ENCODE data around the gene MORN1. TPM values are rescaled to one million over a fixed set of nuclear protein-coding genes. Genes with fewer than 3 reads are reported as not detected.

The MORN1 gene
- total RNA-seq, 1 donor, result 13.4 TPM

GRCh38 chr1:2435091-2435490 is 43.7 kb upstream of the MORN1 start:
- Histone ChIP-seq H3K9me3 (ENCODE audit: low read depth, low read length) (no peaks in the 10 kb centered on the region), H3K27me3 (ENCODE audit: insufficient read depth, low read length) (peaks cover 25% of the 10 kb centered on the region), H3K79me2 (ENCODE audit: insufficient read depth, low read length) (no peaks in the 10 kb centered on the region), H3K4me1 (ENCODE audit: insufficient read depth, low read length) (no peaks in the 10 kb centered on the region), H3K4me3 (ENCODE audit: insufficient read depth, low read length) (no peak overlapping the region), H4K20me1 (ENCODE audit: insufficient read depth, low read length) (no peaks in the 10 kb centered on the region), H2AFZ (ENCODE audit: low read length) (no peak overlapping the region), H3K36me3 (ENCODE audit: insufficient read depth, low read length) (no peaks in the 10 kb centered on the region), H3K27ac (ENCODE audit: low read depth, low read length) (no peak overlapping the region), H3K4me2 (ENCODE audit: insufficient read depth, low read length) (no peak overlapping the region)
- no peak for DNase-seq (ENCODE audit: insufficient read length, low spot score, missing footprints)
- TF ChIP-seq, protein P1, sequence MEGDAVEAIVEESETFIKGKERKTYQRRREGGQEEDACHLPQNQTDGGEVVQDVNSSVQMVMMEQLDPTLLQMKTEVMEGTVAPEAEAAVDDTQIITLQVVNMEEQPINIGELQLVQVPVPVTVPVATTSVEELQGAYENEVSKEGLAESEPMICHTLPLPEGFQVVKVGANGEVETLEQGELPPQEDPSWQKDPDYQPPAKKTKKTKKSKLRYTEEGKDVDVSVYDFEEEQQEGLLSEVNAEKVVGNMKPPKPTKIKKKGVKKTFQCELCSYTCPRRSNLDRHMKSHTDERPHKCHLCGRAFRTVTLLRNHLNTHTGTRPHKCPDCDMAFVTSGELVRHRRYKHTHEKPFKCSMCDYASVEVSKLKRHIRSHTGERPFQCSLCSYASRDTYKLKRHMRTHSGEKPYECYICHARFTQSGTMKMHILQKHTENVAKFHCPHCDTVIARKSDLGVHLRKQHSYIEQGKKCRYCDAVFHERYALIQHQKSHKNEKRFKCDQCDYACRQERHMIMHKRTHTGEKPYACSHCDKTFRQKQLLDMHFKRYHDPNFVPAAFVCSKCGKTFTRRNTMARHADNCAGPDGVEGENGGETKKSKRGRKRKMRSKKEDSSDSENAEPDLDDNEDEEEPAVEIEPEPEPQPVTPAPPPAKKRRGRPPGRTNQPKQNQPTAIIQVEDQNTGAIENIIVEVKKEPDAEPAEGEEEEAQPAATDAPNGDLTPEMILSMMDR (IDR thresholded peaks at IDR 0.05; ENCODE audit: extremely low read depth, low read depth, low read length), result no peak

- Histone ChIP-seq H3K36me3 (ENCODE audit: insufficient read depth, low read length) (no peaks in the 10 kb centered on the region), H4K20me1 (ENCODE audit: insufficient read depth, low read length) (no peaks in the 10 kb centered on the region), H3K27me3 (ENCODE audit: insufficient read depth, low read length) (peaks cover 25% of the 10 kb centered on the region), H3K9me3 (ENCODE audit: low read depth, low read length) (no peaks in the 10 kb centered on the region), H3K4me2 (ENCODE audit: insufficient read depth, low read length) (no peak overlapping the region), H3K4me3 (ENCODE audit: insufficient read depth, low read length) (no peak overlapping the region), H3K27ac (ENCODE audit: low read depth, low read length) (no peak overlapping the region), H2AFZ (ENCODE audit: low read length) (no peak overlapping the region), H3K4me1 (ENCODE audit: insufficient read depth, low read length) (no peaks in the 10 kb centered on the region), H3K79me2 (ENCODE audit: insufficient read depth, low read length) (no peaks in the 10 kb centered on the region)
- TF ChIP-seq, protein P1 (IDR thresholded peaks at IDR 0.05; ENCODE audit: extremely low read depth, low read depth, low read length), result no peak
- DNase-seq (ENCODE audit: insufficient read length, low spot score, missing footprints), result no peak
Measured at GRCh38 chr1:2433936-2434655, 42.7 kb upstream of the MORN1 start.

DNA sequence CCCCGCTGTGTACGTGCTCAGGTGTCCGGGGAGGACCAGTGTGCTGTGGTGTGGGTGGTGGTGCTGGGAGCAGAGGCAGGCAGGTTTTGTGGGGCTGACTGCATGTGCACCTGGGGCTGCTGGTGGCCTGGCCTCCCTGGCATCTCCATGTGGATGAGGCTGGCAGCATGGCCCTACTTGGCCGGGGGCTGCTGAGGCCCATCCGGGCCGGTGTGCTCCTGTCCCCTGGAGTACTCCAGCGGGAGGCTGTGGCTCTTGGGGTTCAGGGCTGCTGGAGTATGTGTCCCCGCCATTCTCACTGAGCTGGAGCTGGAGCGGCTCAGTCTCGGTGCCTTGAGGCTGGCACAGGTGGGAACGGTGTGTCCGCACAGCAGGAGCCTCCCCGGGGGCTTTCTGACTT is 41.8 kb upstream of the MORN1 start:
- H3K36me3 ChIP-seq (ENCODE audit: insufficient read depth, low read length), result no peaks in the 10 kb centered on the region
- no peaks in the 10 kb centered on the region for H3K9me3 ChIP-seq (ENCODE audit: low read depth, low read length)
- H3K4me3 ChIP-seq (ENCODE audit: insufficient read depth, low read length), result no peak overlapping the region
- TF ChIP-seq, protein P1 (IDR thresholded peaks at IDR 0.05; ENCODE audit: extremely low read depth, low read depth, low read length), result no peak
- DNase-seq (ENCODE audit: insufficient read length, low spot score, missing footprints), result no peak
- H3K79me2 ChIP-seq (ENCODE audit: insufficient read depth, low read length), result no peaks in the 10 kb centered on the region
- H3K27me3 ChIP-seq (ENCODE audit: insufficient read depth, low read length), result peaks cover 25% of the 10 kb centered on the region
- H3K4me2 ChIP-seq (ENCODE audit: insufficient read depth, low read length), result no peak overlapping the region
- H3K4me1 ChIP-seq (ENCODE audit: insufficient read depth, low read length), result no peaks in the 10 kb centered on the region
- H2AFZ ChIP-seq (ENCODE audit: low read length), result no peak overlapping the region
- H3K27ac ChIP-seq (ENCODE audit: low read depth, low read length), result no peak overlapping the region
- H4K20me1 ChIP-seq (ENCODE audit: insufficient read depth, low read length), result no peaks in the 10 kb centered on the region

DNA sequence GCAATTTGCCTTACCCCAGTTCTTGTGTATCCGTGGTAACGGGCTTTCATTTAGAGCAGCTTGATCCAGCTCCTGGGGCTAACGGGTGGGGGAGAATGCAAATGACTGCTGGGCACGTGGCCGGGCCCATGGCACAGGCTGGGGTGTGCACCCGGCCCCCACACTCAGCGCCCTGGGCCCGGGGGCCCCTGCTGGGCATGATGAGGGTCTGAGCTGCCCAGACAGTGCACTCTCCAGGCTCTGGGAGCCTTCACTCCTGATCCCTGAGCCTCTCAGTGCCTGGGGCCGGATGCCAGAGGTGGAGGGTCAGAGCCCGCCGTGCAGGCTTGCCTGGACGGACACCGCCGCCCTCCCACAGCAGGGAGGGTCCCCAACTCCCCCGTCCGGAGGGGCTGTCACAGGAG is 41.1 kb upstream of the MORN1 start:
- Histone ChIP-seq H3K4me1 (ENCODE audit: insufficient read depth, low read length) (no peaks in the 10 kb centered on the region), H3K9me3 (ENCODE audit: low read depth, low read length) (no peaks in the 10 kb centered on the region), H3K4me3 (ENCODE audit: insufficient read depth, low read length) (no peak overlapping the region), H4K20me1 (ENCODE audit: insufficient read depth, low read length) (no peaks in the 10 kb centered on the region), H3K27me3 (ENCODE audit: insufficient read depth, low read length) (peaks cover 25% of the 10 kb centered on the region), H3K36me3 (ENCODE audit: insufficient read depth, low read length) (no peaks in the 10 kb centered on the region), H3K4me2 (ENCODE audit: insufficient read depth, low read length) (no peak overlapping the region), H3K79me2 (ENCODE audit: insufficient read depth, low read length) (no peaks in the 10 kb centered on the region), H3K27ac (ENCODE audit: low read depth, low read length) (no peak overlapping the region), H2AFZ (ENCODE audit: low read length) (no peak overlapping the region)
- no peak for DNase-seq (ENCODE audit: insufficient read length, low spot score, missing footprints)
- TF ChIP-seq, protein P1 (IDR thresholded peaks at IDR 0.05; ENCODE audit: extremely low read depth, low read depth, low read length), result no peak
